GM12878 (cell line): Measurements from ENCODE around the gene UGGT2. TPM values are rescaled to one million over a fixed set of nuclear protein-coding genes. Genes with fewer than 3 reads are reported as not detected.

Experiments used
- ATAC-seq: fragments of 200-7000 bp; cut with Tn5 transposase; 3 replicates; pipeline ENCODE4 v1.9.1; 2020; ENCODE audit warnings: mild to moderate bottlenecking, moderate library complexity
- BruUV-seq: library from RNA; stranded (reverse); fragments of 400-500 nt; replicated peaks from 2 replicates; lab custom pipeline; 2021; lab: Mats Ljungman, UMichigan
- CTCF ChIA-PET: fragments of 300-600 bp; sonication (Branson Sonifier 250); formaldehyde crosslinking; extraction: SDS; loops from one replicate; lab custom pipeline; 2021; ENCODE audit warnings: inconsistent platforms; lab: Yijun Ruan, JAX
- POLR2A ChIA-PET: fragments of 350-600 bp; formaldehyde crosslinking; extraction: SDS; loops from one replicate; lab custom pipeline; 2021; ENCODE audit warnings: inconsistent platforms; lab: Charles Lee
- RAD21 ChIA-PET: fragments of 300-600 bp; sonication (Branson Sonifier 250); formaldehyde crosslinking; loops from one replicate; lab custom pipeline; 2023; ENCODE audit warnings: antibody characterized with exemption; ENCODE audit not compliant: unreplicated experiment; lab: Charles Lee
- SMC1A ChIA-PET: fragments of 300-600 bp; sonication (Branson Sonifier 250); formaldehyde crosslinking; loops from one replicate; lab custom pipeline; 2023; ENCODE audit not compliant: unreplicated experiment, uncharacterized antibody; lab: Charles Lee
- DNase-seq: peaks from one replicate; pipeline ENCODE4 v3.0.0-alpha.2; 2011; ENCODE audit warnings: low read depth, low spot score
- FAIRE-seq: peaks from 3 replicates; lab custom pipeline; 2011; peaks lifted over from hg19 to GRCh38; lab: Jason Lieb, UNC
- H2AFZ ChIP-seq: 2 replicates; pipeline ENCODE4 v1.6.0; 2011; ENCODE audit warnings: low read depth, low read length, control low read depth; ENCODE audit not compliant: control insufficient read depth
- H3K27ac ChIP-seq: 2 replicates; pipeline ENCODE4 v1.5.1; 2011; ENCODE audit warnings: control low read depth; ENCODE audit not compliant: control insufficient read depth, insufficient read depth
- H3K27me3 ChIP-seq, 2 experiments: replicated peaks in 1 of 2; 2 replicates each; pipeline versions ENCODE4 v1.6.0 to v1.6.1; 2011; ENCODE audit warnings: low read length in 1 of 2; ENCODE audit not compliant: control insufficient read depth in 2 of 2, insufficient read depth in 2 of 2
- H3K36me3 ChIP-seq, 2 experiments: 2 replicates each; pipeline ENCODE4 v1.5.1; 2011; ENCODE audit warnings: low read length in 1 of 2; ENCODE audit not compliant: control insufficient read depth in 2 of 2, insufficient read depth in 2 of 2
- H3K4me1 ChIP-seq: 2 replicates; pipeline ENCODE4 v1.6.1; 2011; ENCODE audit warnings: mild to moderate bottlenecking, low read length, moderate library complexity, mixed read lengths; ENCODE audit not compliant: control insufficient read depth, insufficient read depth
- H3K4me2 ChIP-seq: 2 replicates; pipeline ENCODE4 v1.6.0; 2011; ENCODE audit warnings: control low read depth; ENCODE audit not compliant: control insufficient read depth, insufficient read depth
- H3K4me3 ChIP-seq: fragments of 200-600 bp; sonication (generic); 2 replicates; pipeline ENCODE4 v1.5.1; 2016
- H3K79me2 ChIP-seq: 2 replicates; pipeline ENCODE4 v1.6.0; 2011; ENCODE audit warnings: low read length; ENCODE audit not compliant: control insufficient read depth, insufficient read depth
- H3K9ac ChIP-seq: 2 replicates; pipeline ENCODE4 v1.8.0; 2011; ENCODE audit warnings: low read length, control low read depth, mixed read lengths; ENCODE audit not compliant: control insufficient read depth, insufficient read depth
- H3K9me3 ChIP-seq: replicated peaks from 3 replicates; pipeline ENCODE4 v1.5.1; 2011; ENCODE audit warnings: mild to moderate bottlenecking, low read length; ENCODE audit not compliant: control insufficient read depth, insufficient read depth
- H4K20me1 ChIP-seq: 2 replicates; pipeline ENCODE4 v1.6.0; 2011; ENCODE audit not compliant: control insufficient read depth, insufficient read depth
- BHLHE40 ChIP-seq, 2 experiments: fragments of 450-650 bp in 1 of 2; IDR thresholded peaks; 2 replicates each; pipeline ENCODE4 v1.6.1; 2011 to 2017; ENCODE audit warnings: low read depth in 2 of 2, borderline replicate concordance in 1 of 2, improper control_type of control experiment in 1 of 2, low read length in 1 of 2, mild to moderate bottlenecking in 1 of 2
- IRF3 ChIP-seq: fragments of 450-650 bp; IDR thresholded peaks from 2 replicates; pipeline ENCODE4 v1.6.1; 2014; ENCODE audit warnings: mild to moderate bottlenecking
- PKNOX1 ChIP-seq: fragments of 450-650 bp; IDR thresholded peaks from 2 replicates; pipeline ENCODE4 v1.6.1; 2016; ENCODE audit warnings: mild to moderate bottlenecking
- REST ChIP-seq: IDR thresholded peaks from 2 replicates; pipeline ENCODE4 v1.6.1; 2012; ENCODE audit warnings: mild to moderate bottlenecking, low read depth, low read length
- SMARCA5 ChIP-seq: fragments of 450-650 bp; IDR thresholded peaks from 2 replicates; pipeline ENCODE4 v1.6.1; 2017; ENCODE audit warnings: mild to moderate bottlenecking
- SREBF2 ChIP-seq: IDR thresholded peaks from 2 replicates; pipeline ENCODE4 v1.6.1; 2012; ENCODE audit warnings: mild to moderate bottlenecking, low read length
- WGBS: methylation state at CpG from one replicate; pipeline ENCODE4 v1.1.6; 2016; ENCODE audit warnings: low lambda C conversion rate; ENCODE audit not compliant: insufficient replicate concordance, insufficient coverage; ENCODE audit errors: missing lambda C conversion rate; 5-methylcytosine and 5-hydroxymethylcytosine counted together
- in situ Hi-C: fragments of 300-500 bp; cut with MboI; formaldehyde crosslinking; loops from 9 replicates; pipeline ENCODE4 v1.14.3; 2018; ENCODE audit warnings: mixed read lengths
- intact Hi-C: fragments of 100-400 bp; cut with micrococcal nuclease; formaldehyde crosslinking; loops from one replicate; pipeline ENCODE4 v1.14.2; 2022; ENCODE audit not compliant: unreplicated experiment
- polyA plus RNA-seq, 11 experiments: library from polyadenylated mRNA; depleted of rRNA in 4 of 11; unstranded in 6 of 11; stranded (reverse) in 5 of 11; fragments of >200 nt; fragmentation: Nextera tagmentation in 4 of 11; fragmentation: Illumina TruSeq in 1 of 11; extraction: Ambion mirVana in 4 of 11; extraction: Trizol in 1 of 11; gene quantifications; 1 replicate in 1 of 11; 2 replicates in 10 of 11; pipeline versions ENCODE4 v1.2.1 to v1.2.3, GENCODE V29; 2011 to 2016; ENCODE audit warnings: inconsistent platforms in 2 of 11, missing spikeins in 2 of 11, low read depth in 1 of 11
- total RNA-seq, 4 experiments: library from RNA; depleted of rRNA in 3 of 4; stranded (reverse); fragments of >200 nt in 3 of 4; fragmentation: Illumina TruSeq in 1 of 4; extraction: Trizol in 1 of 4; gene quantifications; 2 replicates each; pipeline versions ENCODE4 v1.2.1 to v1.2.3, GENCODE V29; 2013 to 2021
- TF ChIP-seq, protein P1 (sequence below): IDR thresholded peaks from 2 replicates; pipeline ENCODE4 v1.6.1; 2011; ENCODE audit warnings: borderline replicate concordance, low read depth, mild to moderate bottlenecking, moderate library complexity, mixed read lengths, low read length; ENCODE audit not compliant: insufficient read depth; ENCODE audit errors: extremely low read length
- TF ChIP-seq, protein P2 (sequence below): fragments of 150-350 bp; IDR thresholded peaks from 2 replicates; pipeline ENCODE4 v1.6.1; 2014; ENCODE audit warnings: mild to moderate bottlenecking, low read depth, low read length
- TF ChIP-seq, protein P3 (sequence below): fragments of 450-650 bp; IDR thresholded peaks from 2 replicates; pipeline ENCODE4 v1.6.1; 2017; ENCODE audit warnings: low read depth, mild to moderate bottlenecking, moderate library complexity

UGGT2 gene
- total and polyA plus RNA-seq, 10 of the 15 experiments (the other 5 are each of a cell fraction or from before 2014, with no cell fraction given): 4.9 to 29.0 (median 17.3) TPM

- CTCF ChIA-PET: no interaction called here
- intact Hi-C loops (no loop called here), in situ Hi-C loops (no loop called here)
- Histone ChIP-seq H3K9ac (no peak overlapping the region), H4K20me1 (no peaks in the 10 kb centered on the region), H2AFZ (no peak overlapping the region), H3K4me3 (no peak overlapping the region), H3K79me2 (no peaks in the 10 kb centered on the region), H3K36me3 (peaks cover 2 to 25% of the 10 kb centered on the region in 2 experiments; a peak in 3 of 4 replicates), H3K9me3 (no peaks in the 10 kb centered on the region; the same call in 2 of the 3 replicates), H3K4me2 (no peak overlapping the region), H3K27ac (no peak overlapping the region), H3K4me1 (no peaks in the 10 kb centered on the region), H3K27me3 (no peaks in the 10 kb centered on the region)
- 95% methylated on average over 1 of the region's 1 CpG for WGBS
- FAIRE-seq: no peak
- POLR2A ChIA-PET: interaction anchor here (0.6 kb wide), 1 partner anchor 636 kb away, joined by 3 read pairs; no protein-coding TSS in a partner anchor
- RAD21 ChIA-PET: no interaction called here
- no peak for DNase-seq
- SMC1A ChIA-PET: interaction anchor here (0.6 kb wide), 1 partner anchor 1792 kb away, joined by 3 read pairs; no protein-coding TSS in a partner anchor
- ATAC-seq: no peak
- no TSS peak for BruUV-seq
- TF ChIP-seq SREBF2 (no peak), PKNOX1 (no peak), REST (no peak), SMARCA5 (no peak), IRF3 (no peak), BHLHE40 (IDR thresholded peaks at IDR 0.05; ENCODE audit: borderline replicate concordance in 1 of 2, low read depth in 2 of 2, low read length in 1 of 2) (no peak)
- TF ChIP-seq, protein P1, sequence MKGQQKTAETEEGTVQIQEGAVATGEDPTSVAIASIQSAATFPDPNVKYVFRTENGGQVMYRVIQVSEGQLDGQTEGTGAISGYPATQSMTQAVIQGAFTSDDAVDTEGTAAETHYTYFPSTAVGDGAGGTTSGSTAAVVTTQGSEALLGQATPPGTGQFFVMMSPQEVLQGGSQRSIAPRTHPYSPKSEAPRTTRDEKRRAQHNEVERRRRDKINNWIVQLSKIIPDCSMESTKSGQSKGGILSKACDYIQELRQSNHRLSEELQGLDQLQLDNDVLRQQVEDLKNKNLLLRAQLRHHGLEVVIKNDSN: no peak
- TF ChIP-seq, protein P2, sequence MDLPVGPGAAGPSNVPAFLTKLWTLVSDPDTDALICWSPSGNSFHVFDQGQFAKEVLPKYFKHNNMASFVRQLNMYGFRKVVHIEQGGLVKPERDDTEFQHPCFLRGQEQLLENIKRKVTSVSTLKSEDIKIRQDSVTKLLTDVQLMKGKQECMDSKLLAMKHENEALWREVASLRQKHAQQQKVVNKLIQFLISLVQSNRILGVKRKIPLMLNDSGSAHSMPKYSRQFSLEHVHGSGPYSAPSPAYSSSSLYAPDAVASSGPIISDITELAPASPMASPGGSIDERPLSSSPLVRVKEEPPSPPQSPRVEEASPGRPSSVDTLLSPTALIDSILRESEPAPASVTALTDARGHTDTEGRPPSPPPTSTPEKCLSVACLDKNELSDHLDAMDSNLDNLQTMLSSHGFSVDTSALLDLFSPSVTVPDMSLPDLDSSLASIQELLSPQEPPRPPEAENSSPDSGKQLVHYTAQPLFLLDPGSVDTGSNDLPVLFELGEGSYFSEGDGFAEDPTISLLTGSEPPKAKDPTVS: no peak
- TF ChIP-seq, protein P3, sequence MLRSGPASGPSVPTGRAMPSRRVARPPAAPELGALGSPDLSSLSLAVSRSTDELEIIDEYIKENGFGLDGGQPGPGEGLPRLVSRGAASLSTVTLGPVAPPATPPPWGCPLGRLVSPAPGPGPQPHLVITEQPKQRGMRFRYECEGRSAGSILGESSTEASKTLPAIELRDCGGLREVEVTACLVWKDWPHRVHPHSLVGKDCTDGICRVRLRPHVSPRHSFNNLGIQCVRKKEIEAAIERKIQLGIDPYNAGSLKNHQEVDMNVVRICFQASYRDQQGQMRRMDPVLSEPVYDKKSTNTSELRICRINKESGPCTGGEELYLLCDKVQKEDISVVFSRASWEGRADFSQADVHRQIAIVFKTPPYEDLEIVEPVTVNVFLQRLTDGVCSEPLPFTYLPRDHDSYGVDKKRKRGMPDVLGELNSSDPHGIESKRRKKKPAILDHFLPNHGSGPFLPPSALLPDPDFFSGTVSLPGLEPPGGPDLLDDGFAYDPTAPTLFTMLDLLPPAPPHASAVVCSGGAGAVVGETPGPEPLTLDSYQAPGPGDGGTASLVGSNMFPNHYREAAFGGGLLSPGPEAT: no peak
Measured at GRCh38 chr13:95779522-95779921, 273.7 kb downstream of the UGGT2 start.
